Gastrocnemius medialis (tissue), 4 donors: ENCODE results near the gene SUV39H2.

ENCODE experiments used
- CTCF ChIP-seq, 5 experiments: fragments of 450-650 bp in 3 of 5; fragments of 200-600 bp in 2 of 5; sonication (generic) in 2 of 5; IDR thresholded peaks in 4 of 5; conservative IDR thresholded peaks in 1 of 5; 1 replicate in 4 of 5; 2 replicates in 1 of 5; pipeline ENCODE4 v1.5.1; 2016 to 2019; ENCODE audit warnings: antibody characterized with exemption in 5 of 5, mild to moderate bottlenecking in 3 of 5, moderate library complexity in 3 of 5
- POLR2A ChIP-seq, 2 donors: fragments of 450-650 bp; IDR thresholded peaks; one replicate each; pipeline ENCODE4 v1.6.1; 2017; ENCODE audit warnings: antibody characterized with exemption in 2 of 2, mild to moderate bottlenecking in 2 of 2, moderate library complexity in 2 of 2

- no peak for TF ChIP-seq CTCF (IDR thresholded peaks at IDR 0.05 in 4 of 5, conservative IDR thresholded peaks at IDR 0.05 in 1 of 5)
- no peak for TF ChIP-seq POLR2A (IDR thresholded peaks at IDR 0.05)
Observed at GRCh38 chr10:14879928-14880193, 1.2 kb downstream of the SUV39H2 start.
